ENCODE measurements around the gene CCDC6.

CCDC6 gene

GRCh38 chr10:59852670-59853069, 53.7 kb downstream of the CCDC6 start:
- no peak for DNase-seq (ENCODE audit: low read depth in 2 of 2, low spot score in 1 of 2)

GRCh38 chr10:59851864-59852263, 54.5 kb downstream of the CCDC6 start:
- no peak for DNase-seq (ENCODE audit: low read depth in 2 of 2, low spot score in 1 of 2)

GRCh38 chr10:59847888-59848287, 58.5 kb downstream of the CCDC6 start:
- DNase-seq (ENCODE audit: low read depth in 2 of 2, low spot score in 1 of 2) = no peak

- DNase-seq (ENCODE audit: low read depth in 2 of 2, low spot score in 1 of 2) = no peak
These were observed 59.0 kb downstream of the CCDC6 start for GRCh38 chr10:59847326-59847725.

GRCh38 chr10:59844436-59844835, 61.9 kb downstream of the CCDC6 start:
- no peak for DNase-seq (ENCODE audit: low read depth in 2 of 2, low spot score in 1 of 2)

GRCh38 chr10:59843748-59844147, 62.6 kb downstream of the CCDC6 start:
- no peak for DNase-seq (ENCODE audit: low read depth in 2 of 2, low spot score in 1 of 2)

GRCh38 chr10:59839576-59839975, 66.8 kb downstream of the CCDC6 start:
- no peak for DNase-seq (ENCODE audit: low read depth in 2 of 2, low spot score in 1 of 2)

GRCh38 chr10:59838085-59838789, 68.1 kb downstream of the CCDC6 start:
- DNase-seq (ENCODE audit: low read depth in 2 of 2, low spot score in 1 of 2) = no peak

- no peak for DNase-seq (ENCODE audit: low read depth in 2 of 2, low spot score in 1 of 2)
These were observed 72.5 kb downstream of the CCDC6 start for GRCh38 chr10:59833810-59834209.

GRCh38 chr10:59832506-59832905, 73.8 kb downstream of the CCDC6 start:
- no peak for DNase-seq (ENCODE audit: low read depth in 2 of 2, low spot score in 1 of 2)

GRCh38 chr10:59831658-59832503, 74.5 kb downstream of the CCDC6 start:
- no peak for DNase-seq (ENCODE audit: low read depth in 2 of 2, low spot score in 1 of 2)

GRCh38 chr10:59830601-59831259, 75.6 kb downstream of the CCDC6 start:
- DNase-seq (ENCODE audit: low read depth in 2 of 2, low spot score in 1 of 2) = no peak

- DNase-seq (ENCODE audit: low read depth in 2 of 2, low spot score in 1 of 2) = no peak
These were observed 76.8 kb downstream of the CCDC6 start for GRCh38 chr10:59829601-59830000.

GRCh38 chr10:59829024-59829423, 77.3 kb downstream of the CCDC6 start:
- DNase-seq (ENCODE audit: low read depth in 2 of 2, low spot score in 1 of 2) = no peak

- DNase-seq (ENCODE audit: low read depth in 2 of 2, low spot score in 1 of 2) = no peak
These were observed 80.4 kb downstream of the CCDC6 start for GRCh38 chr10:59825932-59826331.

- DNase-seq (ENCODE audit: low read depth in 2 of 2, low spot score in 1 of 2) = no peak
These were observed 82.6 kb downstream of the CCDC6 start for GRCh38 chr10:59823751-59824150.

GRCh38 chr10:59823111-59823510, 83.2 kb downstream of the CCDC6 start:
- DNase-seq (ENCODE audit: low read depth in 2 of 2, low spot score in 1 of 2) = no peak

GRCh38 chr10:59820471-59820870, 85.9 kb downstream of the CCDC6 start:
- DNase-seq (ENCODE audit: low read depth in 2 of 2, low spot score in 1 of 2) = no peak

GRCh38 chr10:59819683-59820082, 86.7 kb downstream of the CCDC6 start:
- no peak for DNase-seq (ENCODE audit: low read depth in 2 of 2, low spot score in 1 of 2)

GRCh38 chr10:59819265-59819664, 87.1 kb downstream of the CCDC6 start:
- no peak for DNase-seq (ENCODE audit: low read depth in 2 of 2, low spot score in 1 of 2)

GRCh38 chr10:59817773-59818172, 88.6 kb downstream of the CCDC6 start:
- DNase-seq (ENCODE audit: low read depth in 2 of 2, low spot score in 1 of 2) = no peak

- no peak for DNase-seq (ENCODE audit: low read depth in 2 of 2, low spot score in 1 of 2)
These were observed 91.5 kb downstream of the CCDC6 start for GRCh38 chr10:59814878-59815277.

Data from stimulated activated CD8-positive, alpha-beta memory T cell treated with anti-CD3 and anti-CD28 coated beads, Interleukin-4, amount 100 ng/mL, for 1 hour (primary cell).